ENCODE results near the gene SNX1.

- TF ChIP-seq CTCF (IDR thresholded peaks at IDR 0.05; ENCODE audit: extremely low read depth in 1 of 2, insufficient read depth in 1 of 2, low read depth in 1 of 2, low read length in 2 of 2) (no peak), MAX (IDR thresholded peaks at IDR 0.05; ENCODE audit: insufficient read depth, insufficient read length) (no peak), POLR2A (IDR thresholded peaks at IDR 0.05; ENCODE audit: low read depth, low read length) (no peak), EZH2 (IDR thresholded peaks at IDR 0.05; ENCODE audit: borderline replicate concordance, low read depth, low read length, severe bottlenecking) (no peak), POLR2AphosphoS5 (IDR thresholded peaks at IDR 0.05; ENCODE audit: insufficient read depth, low read depth, low read length) (no peak), JUN (IDR thresholded peaks at IDR 0.05; ENCODE audit: borderline replicate concordance, insufficient read depth, insufficient read length, low read depth) (no peak), FOS (IDR thresholded peaks at IDR 0.05; ENCODE audit: borderline replicate concordance, insufficient read depth, low read length) (no peak)
These were observed 3.5 kb upstream of the SNX1 start for GRCh38 chr15:64092075-64092820.

Data from endothelial cell of umbilical vein (primary cell).